ENCODE measurements around the gene GPR137B.

DNA sequence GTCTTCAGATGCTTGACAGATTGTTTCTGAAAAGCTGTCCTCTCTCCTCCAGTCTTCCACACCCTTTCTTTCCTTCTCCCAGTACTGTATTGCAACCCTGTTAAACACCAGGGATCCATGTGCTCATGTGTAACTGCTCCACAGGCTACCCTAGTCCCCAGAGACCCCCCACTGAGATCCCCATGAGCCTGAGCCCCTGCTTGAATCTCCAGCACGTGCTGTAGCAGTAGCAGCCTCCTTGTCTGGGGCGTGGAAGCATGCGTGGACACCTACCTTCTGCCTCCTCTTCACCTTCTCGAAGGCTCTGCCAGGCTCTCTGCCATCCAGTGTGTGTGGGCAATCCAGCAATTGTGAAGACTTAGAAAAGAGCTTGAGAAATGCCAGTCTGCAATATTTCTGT lies 25.2 kb downstream of the GPR137B start:
- TF ChIP-seq POLR2A (IDR thresholded peaks at IDR 0.05) (no peak), CTCF (IDR thresholded peaks at IDR 0.05) (no peak)

All from adrenal gland (tissue), 5 donors.